ENCODE data around the gene PPARGC1A. TPM values are rescaled to one million over a fixed set of nuclear protein-coding genes. Genes with fewer than 3 reads are reported as not detected.

Gene PPARGC1A, protein sequence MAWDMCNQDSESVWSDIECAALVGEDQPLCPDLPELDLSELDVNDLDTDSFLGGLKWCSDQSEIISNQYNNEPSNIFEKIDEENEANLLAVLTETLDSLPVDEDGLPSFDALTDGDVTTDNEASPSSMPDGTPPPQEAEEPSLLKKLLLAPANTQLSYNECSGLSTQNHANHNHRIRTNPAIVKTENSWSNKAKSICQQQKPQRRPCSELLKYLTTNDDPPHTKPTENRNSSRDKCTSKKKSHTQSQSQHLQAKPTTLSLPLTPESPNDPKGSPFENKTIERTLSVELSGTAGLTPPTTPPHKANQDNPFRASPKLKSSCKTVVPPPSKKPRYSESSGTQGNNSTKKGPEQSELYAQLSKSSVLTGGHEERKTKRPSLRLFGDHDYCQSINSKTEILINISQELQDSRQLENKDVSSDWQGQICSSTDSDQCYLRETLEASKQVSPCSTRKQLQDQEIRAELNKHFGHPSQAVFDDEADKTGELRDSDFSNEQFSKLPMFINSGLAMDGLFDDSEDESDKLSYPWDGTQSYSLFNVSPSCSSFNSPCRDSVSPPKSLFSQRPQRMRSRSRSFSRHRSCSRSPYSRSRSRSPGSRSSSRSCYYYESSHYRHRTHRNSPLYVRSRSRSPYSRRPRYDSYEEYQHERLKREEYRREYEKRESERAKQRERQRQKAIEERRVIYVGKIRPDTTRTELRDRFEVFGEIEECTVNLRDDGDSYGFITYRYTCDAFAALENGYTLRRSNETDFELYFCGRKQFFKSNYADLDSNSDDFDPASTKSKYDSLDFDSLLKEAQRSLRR
- not detected for polyA plus RNA-seq (2012; ENCODE audit: missing spikeins)

DNA sequence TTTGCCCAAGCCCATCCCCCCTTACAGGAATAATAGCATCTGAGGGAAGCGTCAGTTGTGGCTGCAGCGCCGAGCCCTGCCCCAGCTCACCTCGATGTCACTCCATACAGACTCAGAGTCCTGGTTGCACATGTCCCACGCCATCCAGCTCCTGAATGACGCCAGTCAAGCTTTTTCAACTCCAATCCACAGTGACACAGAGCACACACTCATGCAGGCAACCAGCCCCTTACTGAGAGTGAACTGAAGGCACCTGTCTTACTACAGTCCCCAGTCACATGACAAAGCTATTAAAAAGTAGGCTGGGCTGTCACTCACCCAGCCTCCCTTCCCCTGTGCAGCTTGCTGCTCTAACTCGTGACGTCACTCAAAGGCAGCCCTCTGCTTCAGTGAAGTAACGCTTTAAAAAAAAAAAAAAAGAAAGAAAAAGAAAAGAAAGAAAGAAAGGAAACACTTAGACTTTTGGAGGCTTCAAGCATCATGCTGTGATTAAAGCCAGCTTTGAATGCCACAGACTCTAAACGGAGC, at the start of gene PPARGC1A:
TSS of gene PPARGC1A (minus strand) at position 234 of the 528 bp plus-strand sequence. CDS start at position 144, 90 bp downstream.
- FAIRE-seq = no peak
- no peak for DNase-seq (ENCODE audit: insufficient read length)
- no peak for TF ChIP-seq TAF1 (IDR thresholded peaks at IDR 0.05; ENCODE audit: borderline replicate concordance, low read depth, low read length)
- no peak for TF ChIP-seq POLR2A (IDR thresholded peaks at IDR 0.05; ENCODE audit: low read depth, low read length)
- TF ChIP-seq POLR2AphosphoS5 (IDR thresholded peaks at IDR 0.05; ENCODE audit: low read depth, low read length) = no peak

DNA sequence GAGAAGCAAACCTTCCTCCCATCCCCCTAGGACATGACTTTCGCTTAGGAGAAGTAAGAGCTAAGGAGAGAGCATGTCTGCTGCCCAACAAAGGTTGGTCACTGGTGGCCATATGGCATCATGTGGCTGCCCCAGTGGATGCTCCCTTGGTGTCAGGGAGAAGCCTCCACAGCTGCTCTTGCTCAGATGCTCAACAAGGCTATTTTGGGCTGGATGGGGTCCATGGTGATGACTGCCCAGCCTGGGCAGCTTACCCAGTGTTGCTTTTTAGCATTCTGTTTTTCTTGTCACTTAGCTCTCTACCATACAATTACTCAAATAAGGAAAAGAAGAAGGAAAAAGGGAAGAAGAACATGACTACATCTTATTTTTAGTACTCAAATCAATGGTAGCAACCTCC, 48.9 kb upstream of the PPARGC1A start:
- TF ChIP-seq TAF1 (IDR thresholded peaks at IDR 0.05; ENCODE audit: borderline replicate concordance, low read depth, low read length) (no peak), POLR2A (IDR thresholded peaks at IDR 0.05; ENCODE audit: low read depth, low read length) (no peak), POLR2AphosphoS5 (IDR thresholded peaks at IDR 0.05; ENCODE audit: low read depth, low read length) (no peak)
- no peak for DNase-seq (ENCODE audit: insufficient read length)
- no peak for FAIRE-seq

DNA sequence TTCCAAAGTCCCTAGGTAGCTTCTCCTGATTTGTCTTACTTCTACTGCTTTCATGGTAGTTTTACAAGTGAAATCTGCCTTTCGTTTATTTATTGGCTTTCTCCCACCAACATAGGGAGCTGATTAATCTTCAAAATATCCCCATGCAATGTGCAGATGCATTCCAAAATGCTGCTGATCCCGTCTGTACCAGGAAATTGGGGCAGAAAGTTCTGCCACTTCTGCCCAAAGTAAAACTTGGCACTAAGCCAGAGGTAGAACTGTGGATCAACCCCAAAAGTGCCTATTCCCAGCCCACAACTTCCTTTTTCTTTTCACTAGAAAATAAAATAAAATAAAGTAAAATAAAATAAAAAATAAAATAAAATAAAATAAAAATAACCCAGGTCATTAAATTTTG, 47.3 kb upstream of the PPARGC1A start:
- FAIRE-seq (no peak), DNase-seq (ENCODE audit: insufficient read length) (no peak)
- TF ChIP-seq TAF1 (IDR thresholded peaks at IDR 0.05; ENCODE audit: borderline replicate concordance, low read depth, low read length) (no peak), POLR2AphosphoS5 (IDR thresholded peaks at IDR 0.05; ENCODE audit: low read depth, low read length) (no peak), POLR2A (IDR thresholded peaks at IDR 0.05; ENCODE audit: low read depth, low read length) (no peak)

DNA sequence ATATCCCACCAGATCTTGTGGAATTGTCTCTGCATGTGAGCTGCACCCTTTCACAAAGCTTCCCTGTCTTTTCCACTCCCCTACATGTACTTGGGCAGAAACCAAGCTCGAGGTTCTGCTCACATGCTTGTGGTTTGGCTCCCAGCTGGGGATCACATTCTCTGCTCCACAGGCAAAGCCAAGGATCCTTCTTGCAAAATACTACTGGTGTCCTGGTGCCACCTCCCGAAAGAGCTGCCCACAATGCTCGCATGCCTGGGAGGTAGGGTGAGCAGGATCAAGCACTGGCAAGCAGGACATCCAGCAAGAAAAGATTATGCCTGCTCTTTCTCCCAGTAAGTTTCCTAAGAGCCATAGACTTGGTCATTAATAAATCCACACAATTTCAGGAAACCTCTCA, 45.1 kb upstream of the PPARGC1A start:
- no peak for FAIRE-seq
- TF ChIP-seq TAF1 (IDR thresholded peaks at IDR 0.05; ENCODE audit: borderline replicate concordance, low read depth, low read length) (no peak), POLR2A (IDR thresholded peaks at IDR 0.05; ENCODE audit: low read depth, low read length) (no peak), POLR2AphosphoS5 (IDR thresholded peaks at IDR 0.05; ENCODE audit: low read depth, low read length) (no peak)
- DNase-seq (ENCODE audit: insufficient read length) = no peak

DNA sequence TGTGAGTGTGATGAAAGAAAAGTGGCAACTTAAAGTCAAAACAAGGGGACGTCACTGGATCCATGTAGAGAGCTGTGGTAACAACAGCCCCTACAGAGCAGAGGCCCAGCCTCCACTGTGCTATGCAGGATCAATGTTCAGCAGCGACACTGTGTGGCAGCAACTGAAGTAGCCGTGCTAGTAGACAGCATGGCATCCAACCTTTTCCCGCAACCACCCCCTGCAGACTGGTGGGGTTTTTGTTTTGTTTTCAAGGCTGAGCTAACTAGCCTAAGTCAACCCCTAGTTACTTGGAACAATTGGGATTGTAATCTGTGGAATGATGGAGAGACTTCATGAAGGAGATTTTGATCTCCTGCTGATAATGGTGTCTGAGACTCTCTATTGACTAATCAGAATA, 44.4 kb upstream of the PPARGC1A start:
- TF ChIP-seq POLR2AphosphoS5 (IDR thresholded peaks at IDR 0.05; ENCODE audit: low read depth, low read length) (no peak), TAF1 (IDR thresholded peaks at IDR 0.05; ENCODE audit: borderline replicate concordance, low read depth, low read length) (no peak), POLR2A (IDR thresholded peaks at IDR 0.05; ENCODE audit: low read depth, low read length) (no peak)
- no peak for FAIRE-seq

DNA sequence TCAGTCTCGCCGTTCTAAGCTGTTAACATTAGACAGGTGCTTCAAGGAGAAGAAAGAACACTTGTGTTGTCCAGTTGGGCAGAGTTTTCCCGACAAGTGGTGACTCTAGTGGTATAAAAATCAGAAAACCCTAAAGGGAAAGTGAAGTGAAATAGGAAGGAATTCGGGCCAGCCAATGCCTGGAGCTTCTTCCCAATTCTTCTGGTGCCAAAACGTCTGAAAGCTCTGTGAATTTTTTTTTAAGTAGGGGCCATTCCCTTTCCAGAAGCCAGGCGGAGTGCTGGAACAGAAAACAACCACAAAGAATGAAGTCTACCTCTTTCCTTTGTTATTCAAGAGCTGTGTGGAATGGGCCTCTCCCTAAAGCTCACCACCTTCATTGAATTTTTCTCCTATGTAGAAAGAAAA, 43.1 kb upstream of the PPARGC1A start:
- no peak for TF ChIP-seq TAF1 (IDR thresholded peaks at IDR 0.05; ENCODE audit: borderline replicate concordance, low read depth, low read length)
- no peak for TF ChIP-seq POLR2AphosphoS5 (IDR thresholded peaks at IDR 0.05; ENCODE audit: low read depth, low read length)
- TF ChIP-seq POLR2A (IDR thresholded peaks at IDR 0.05; ENCODE audit: low read depth, low read length) = no peak
- DNase-seq (ENCODE audit: insufficient read length) (no peak), FAIRE-seq (no peak)

More for the DNA sequence above, 44.4 kb upstream of the PPARGC1A start:
- DNase-seq (ENCODE audit: insufficient read length) = no peak

DNA sequence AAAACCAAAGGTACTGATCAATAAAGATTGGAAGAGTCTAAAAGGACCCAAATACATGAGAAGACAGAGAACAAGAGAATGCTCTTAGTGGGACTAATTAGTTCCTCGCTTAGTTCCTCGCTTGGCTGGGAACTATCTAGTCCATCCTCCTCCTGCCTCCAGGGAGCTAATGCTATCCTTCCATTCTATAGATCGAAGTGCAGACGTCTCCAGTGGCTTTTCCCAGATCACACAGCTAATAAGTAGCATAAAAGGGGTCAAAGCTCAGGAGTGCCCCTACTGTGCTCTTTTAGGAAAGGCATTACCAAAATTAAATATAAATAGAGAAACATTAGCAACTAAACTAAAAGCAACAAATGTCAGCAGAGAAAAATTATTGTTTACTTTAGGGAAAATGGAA, 42.3 kb upstream of the PPARGC1A start:
- TF ChIP-seq TAF1 (IDR thresholded peaks at IDR 0.05; ENCODE audit: borderline replicate concordance, low read depth, low read length) (no peak), POLR2AphosphoS5 (IDR thresholded peaks at IDR 0.05; ENCODE audit: low read depth, low read length) (no peak), POLR2A (IDR thresholded peaks at IDR 0.05; ENCODE audit: low read depth, low read length) (no peak)
- no peak for FAIRE-seq
- no peak for DNase-seq (ENCODE audit: insufficient read length)

DNA sequence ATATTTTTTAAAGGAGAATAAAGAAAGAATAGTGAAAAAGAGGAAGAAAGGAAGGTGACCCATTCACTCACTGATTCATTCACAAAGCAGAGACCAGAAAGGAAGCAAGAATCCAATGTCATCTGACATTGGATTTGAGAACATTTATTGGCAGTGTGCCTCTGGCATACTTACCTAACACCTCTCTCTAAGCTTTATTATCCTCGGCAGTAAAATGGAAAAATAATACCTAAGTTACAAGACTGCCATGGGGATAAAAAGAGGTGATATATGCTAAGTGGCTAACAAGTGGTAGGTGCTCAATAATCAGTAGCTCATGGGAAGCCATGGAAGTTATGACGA, 41.6 kb upstream of the PPARGC1A start:
- TF ChIP-seq TAF1 (IDR thresholded peaks at IDR 0.05; ENCODE audit: borderline replicate concordance, low read depth, low read length) (no peak), POLR2AphosphoS5 (IDR thresholded peaks at IDR 0.05; ENCODE audit: low read depth, low read length) (no peak), POLR2A (IDR thresholded peaks at IDR 0.05; ENCODE audit: low read depth, low read length) (no peak)
- DNase-seq (ENCODE audit: insufficient read length) (no peak), FAIRE-seq (no peak)

DNA sequence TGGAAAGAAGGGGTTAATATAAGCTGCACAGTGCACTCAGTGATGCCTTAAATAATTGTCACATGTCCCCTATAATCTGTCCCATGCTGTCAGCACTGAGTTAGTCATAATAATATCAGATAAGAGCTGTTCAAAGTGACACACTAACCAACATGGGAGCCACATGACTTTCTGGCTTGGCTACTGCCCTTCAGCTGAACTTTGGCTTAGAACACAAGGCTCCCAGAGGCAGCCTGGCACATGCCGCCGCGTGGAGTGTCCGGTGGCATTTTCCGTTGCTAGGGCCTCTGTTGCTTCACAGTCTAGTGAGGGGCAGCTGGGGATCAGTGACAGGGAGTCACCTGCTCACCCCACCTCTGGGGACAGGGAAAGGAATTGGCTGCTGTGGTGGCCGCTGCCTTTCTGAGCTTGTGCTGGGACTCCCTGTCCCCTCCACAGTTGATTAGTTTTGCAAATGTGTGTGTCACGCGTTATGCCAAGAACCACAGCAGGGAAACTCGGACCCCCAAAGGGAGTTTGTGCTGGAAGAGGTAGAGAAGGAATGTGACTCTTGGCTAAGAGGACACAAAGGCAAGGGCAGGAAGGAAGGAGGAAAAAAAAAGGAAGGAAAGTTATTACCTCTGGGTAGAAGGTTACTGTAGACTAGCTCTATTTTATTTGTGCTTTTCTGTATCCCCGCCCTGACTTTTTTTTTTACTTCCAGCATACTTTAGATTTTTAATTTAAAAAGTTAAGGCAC, 41.1 kb upstream of the PPARGC1A start:
- FAIRE-seq = no peak
- TF ChIP-seq POLR2AphosphoS5 (IDR thresholded peaks at IDR 0.05; ENCODE audit: low read depth, low read length) (no peak), TAF1 (IDR thresholded peaks at IDR 0.05; ENCODE audit: borderline replicate concordance, low read depth, low read length) (no peak), POLR2A (IDR thresholded peaks at IDR 0.05; ENCODE audit: low read depth, low read length) (no peak)
- no peak for DNase-seq (ENCODE audit: insufficient read length)

DNA sequence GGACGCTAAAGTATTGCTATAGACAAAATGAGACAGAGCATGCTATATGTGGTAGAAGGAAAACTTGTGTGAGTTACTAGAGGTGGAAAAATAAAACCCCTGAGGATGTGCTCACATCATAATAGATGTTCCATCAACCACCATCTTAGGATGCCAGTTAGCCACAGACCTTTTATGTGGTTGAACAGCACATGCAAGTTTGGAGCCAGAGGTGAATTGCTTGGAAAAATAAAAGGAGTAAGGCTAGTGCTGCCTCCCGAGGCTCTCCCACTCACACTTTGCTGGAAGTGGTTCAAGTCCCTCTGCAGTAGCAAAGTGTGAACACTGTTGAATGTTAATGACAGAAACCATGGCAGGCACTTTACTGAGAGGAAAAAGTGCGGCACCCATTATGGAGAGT, 39.4 kb upstream of the PPARGC1A start:
- TF ChIP-seq POLR2A (IDR thresholded peaks at IDR 0.05; ENCODE audit: low read depth, low read length) = no peak
- no peak for TF ChIP-seq POLR2AphosphoS5 (IDR thresholded peaks at IDR 0.05; ENCODE audit: low read depth, low read length)
- TF ChIP-seq TAF1 (IDR thresholded peaks at IDR 0.05; ENCODE audit: borderline replicate concordance, low read depth, low read length) = no peak
- DNase-seq (ENCODE audit: insufficient read length) (no peak), FAIRE-seq (no peak)

DNA sequence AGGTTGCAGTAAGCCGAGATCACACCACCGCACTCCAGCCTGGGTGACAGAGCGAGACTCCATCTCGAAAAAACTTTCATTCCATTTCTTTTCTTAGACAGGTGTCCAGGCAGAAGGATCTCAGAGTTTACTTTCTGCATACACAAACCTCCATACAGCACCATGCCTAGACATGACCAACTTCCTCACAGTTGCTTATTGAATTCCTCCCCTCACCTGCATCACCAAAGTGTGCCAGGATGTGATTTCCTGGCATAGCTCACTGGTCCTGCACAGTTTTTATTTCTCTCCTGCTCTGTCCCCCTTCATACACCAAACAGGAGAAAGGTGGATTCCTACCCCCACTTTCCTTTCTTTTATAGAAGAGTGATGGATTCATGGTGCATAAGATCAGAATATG, 34.7 kb upstream of the PPARGC1A start:
- TF ChIP-seq POLR2AphosphoS5 (IDR thresholded peaks at IDR 0.05; ENCODE audit: low read depth, low read length) (no peak), POLR2A (IDR thresholded peaks at IDR 0.05; ENCODE audit: low read depth, low read length) (no peak), TAF1 (IDR thresholded peaks at IDR 0.05; ENCODE audit: borderline replicate concordance, low read depth, low read length) (no peak)
- no peak for FAIRE-seq
- no peak for DNase-seq (ENCODE audit: insufficient read length)
